Measurements from ENCODE around the gene USP43. TPM values are rescaled to one million over a fixed set of nuclear protein-coding genes. Genes with fewer than 3 reads are reported as not detected.

The USP43 gene
- total and polyA plus RNA-seq, 4 donors = 2.9 to 9.8 (median 4.3) TPM

DNA sequence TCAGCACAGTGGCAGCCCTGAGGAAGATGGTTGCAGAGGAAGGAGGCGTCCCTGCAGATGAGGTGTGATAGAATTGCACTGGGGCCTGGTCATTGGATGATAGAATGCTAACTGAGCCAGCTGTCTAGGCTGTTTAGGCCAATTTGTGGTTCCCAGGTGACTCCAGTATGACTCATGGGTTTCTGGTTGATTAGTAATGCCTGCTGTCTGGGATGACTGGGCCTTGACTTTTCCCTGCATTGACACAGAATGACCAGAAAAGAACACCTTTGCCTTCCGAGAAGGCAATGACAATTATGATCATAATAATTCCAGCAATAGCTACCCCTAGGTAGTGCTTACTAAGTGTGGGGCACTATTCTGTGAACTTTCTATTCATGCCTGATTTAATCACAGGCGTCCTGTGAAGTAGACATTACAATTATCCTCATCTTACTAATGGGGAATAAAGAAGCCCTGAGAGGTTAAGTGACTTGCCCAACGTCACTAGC lies 31.5 kb downstream of the USP43 start:
- Histone ChIP-seq H3K27ac (ENCODE audit: low read depth in 1 of 2, low read length in 1 of 2) (no peak overlapping the region), H3K36me3 (ENCODE audit: control insufficient read depth in 4 of 4, insufficient read depth in 4 of 4, low read length in 4 of 4) (peaks cover 0 to 1% (median 0%) of the 10 kb centered on the region in 4 donors), H3K27me3 (ENCODE audit: control insufficient read depth in 3 of 3, insufficient read depth in 3 of 3, low read length in 2 of 3) (no peaks in the 10 kb centered on the region), H3K4me1 (ENCODE audit: control insufficient read depth in 5 of 5, insufficient read depth in 5 of 5, low read length in 5 of 5) (no peaks in the 10 kb centered on the region), H3K4me3 (no peak overlapping the region), H3K9me3 (ENCODE audit: control insufficient read depth in 4 of 4, insufficient read depth in 3 of 4, low read length in 3 of 4) (peaks cover 0 to 7% (median 4%) of the 10 kb centered on the region in 4 donors), H3K9ac (ENCODE audit: insufficient read depth in 1 of 2, low read length in 2 of 2) (no peak overlapping the region)
- DNase-seq (no peak), ATAC-seq (ENCODE audit: insufficient read depth, low FRiP score) (no peak)
- 90 to 95% methylated on average over 4 of the region's 4 CpGs for WGBS, 2 donors
- no peak for TF ChIP-seq CTCF (IDR thresholded peaks at IDR 0.05; ENCODE audit: control extremely low read depth, extremely low read depth)

GRCh38 chr17:9677411-9677810 lies 32.1 kb downstream of the USP43 start:
- Histone ChIP-seq H3K27ac (ENCODE audit: low read depth in 1 of 2, low read length in 1 of 2) (no peak overlapping the region), H3K4me3 (no peak overlapping the region), H3K9me3 (ENCODE audit: control insufficient read depth in 4 of 4, insufficient read depth in 3 of 4, low read length in 3 of 4) (peaks cover 0 to 7% (median 4%) of the 10 kb centered on the region in 4 donors), H3K4me1 (ENCODE audit: control insufficient read depth in 5 of 5, insufficient read depth in 5 of 5, low read length in 5 of 5) (no peaks in the 10 kb centered on the region), H3K27me3 (ENCODE audit: control insufficient read depth in 3 of 3, insufficient read depth in 3 of 3, low read length in 2 of 3) (no peaks in the 10 kb centered on the region), H3K36me3 (ENCODE audit: control insufficient read depth in 4 of 4, insufficient read depth in 4 of 4, low read length in 4 of 4) (peaks cover 0 to 1% (median 0%) of the 10 kb centered on the region in 4 donors), H3K9ac (ENCODE audit: insufficient read depth in 1 of 2, low read length in 2 of 2) (no peak overlapping the region)
- no peak for ATAC-seq (ENCODE audit: insufficient read depth, low FRiP score)
- 81 to 93% methylated on average over 7 of the region's 7 CpGs for WGBS, 2 donors
- no peak for DNase-seq
- TF ChIP-seq CTCF (IDR thresholded peaks at IDR 0.05; ENCODE audit: control extremely low read depth, extremely low read depth) = no peak

- Histone ChIP-seq H3K9me3 (ENCODE audit: control insufficient read depth in 4 of 4, insufficient read depth in 3 of 4, low read length in 3 of 4) (peaks cover 0 to 7% (median 4%) of the 10 kb centered on the region in 4 donors), H3K27me3 (ENCODE audit: control insufficient read depth in 3 of 3, insufficient read depth in 3 of 3, low read length in 2 of 3) (no peaks in the 10 kb centered on the region), H3K4me3 (no peak overlapping the region), H3K36me3 (ENCODE audit: control insufficient read depth in 4 of 4, insufficient read depth in 4 of 4, low read length in 4 of 4) (peaks cover 0 to 1% (median 0%) of the 10 kb centered on the region in 4 donors), H3K4me1 (ENCODE audit: control insufficient read depth in 5 of 5, insufficient read depth in 5 of 5, low read length in 5 of 5) (no peaks in the 10 kb centered on the region), H3K9ac (ENCODE audit: insufficient read depth in 1 of 2, low read length in 2 of 2) (no peak overlapping the region), H3K27ac (ENCODE audit: low read depth in 1 of 2, low read length in 1 of 2) (no peak overlapping the region)
- TF ChIP-seq CTCF (IDR thresholded peaks at IDR 0.05; ENCODE audit: control extremely low read depth, extremely low read depth) = no peak
- ATAC-seq (ENCODE audit: insufficient read depth, low FRiP score) (no peak), DNase-seq (no peak)
- WGBS, 2 donors = 76 to 84% methylated on average over 4 of the region's 4 CpGs
Measured at GRCh38 chr17:9677896-9678295, 32.6 kb downstream of the USP43 start.

Data from lung (tissue), 12 donors.